Stimulated activated CD8-positive, alpha-beta memory T cell treated with anti-CD3 and anti-CD28 coated beads, Interleukin-15, amount 100 ng/mL, for 24 hours (primary cell): ENCODE data around the gene SOX5.

ENCODE experiments used
- DNase-seq: peaks from one replicate; pipeline ENCODE4 v3.0.0-alpha.2; 2020; ENCODE audit warnings: low read depth

The SOX5 gene

GRCh38 chr12:23484238-23484637, 465.2 kb downstream of the SOX5 start:
- no peak for DNase-seq

GRCh38 chr12:23482571-23482970, 466.9 kb downstream of the SOX5 start:
- no peak for DNase-seq
